NOMO-1 (cell line): ENCODE results near the gene KRTAP6-1.

ENCODE experiments used
- DNase-seq, 2 experiments: peaks; one replicate each; lab custom pipeline; 2025; ENCODE audit not compliant: unreplicated experiment in 2 of 2; lab: John Stamatoyannopoulos, UW

KRTAP6-1 gene

DNA sequence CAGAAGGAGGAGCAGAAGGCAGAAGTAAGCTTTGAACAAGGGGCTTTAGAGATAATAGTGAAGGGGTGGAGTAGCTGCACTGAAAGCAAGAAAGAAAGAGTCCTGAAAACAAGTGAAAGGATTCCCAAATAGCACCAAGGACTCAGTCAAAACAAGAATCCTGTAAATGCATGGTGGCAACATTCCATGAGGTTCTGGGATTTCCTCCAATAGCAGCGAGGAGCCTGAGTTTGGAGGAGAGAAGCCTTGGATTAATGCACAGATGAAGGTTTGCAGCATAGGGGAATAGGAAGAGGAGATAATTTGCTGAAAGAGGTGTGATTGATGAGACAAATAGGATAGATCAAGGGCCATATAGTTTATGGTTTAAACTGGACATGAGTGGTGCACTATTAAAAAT lies 34.4 kb downstream of the KRTAP6-1 start:
- no peak for DNase-seq

DNA sequence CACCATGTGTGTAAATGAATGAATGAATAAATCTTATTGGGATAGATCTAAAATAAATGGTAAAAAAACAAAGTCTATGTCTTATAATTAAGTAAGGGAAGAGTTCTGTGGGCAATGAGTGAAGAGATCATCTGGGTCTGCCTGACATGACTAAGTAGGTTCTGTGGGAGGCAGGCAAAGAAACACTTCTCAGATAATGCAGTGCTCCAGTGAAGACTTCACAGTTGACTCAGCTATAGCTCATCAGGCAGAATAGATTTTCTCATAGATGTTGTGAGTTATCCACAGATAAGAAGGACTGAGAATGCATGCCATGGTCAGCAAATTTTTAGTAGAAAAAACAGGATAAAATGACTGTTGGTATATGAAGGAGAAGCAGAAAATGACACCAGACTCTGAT lies 36.0 kb downstream of the KRTAP6-1 start:
- no peak for DNase-seq

DNA sequence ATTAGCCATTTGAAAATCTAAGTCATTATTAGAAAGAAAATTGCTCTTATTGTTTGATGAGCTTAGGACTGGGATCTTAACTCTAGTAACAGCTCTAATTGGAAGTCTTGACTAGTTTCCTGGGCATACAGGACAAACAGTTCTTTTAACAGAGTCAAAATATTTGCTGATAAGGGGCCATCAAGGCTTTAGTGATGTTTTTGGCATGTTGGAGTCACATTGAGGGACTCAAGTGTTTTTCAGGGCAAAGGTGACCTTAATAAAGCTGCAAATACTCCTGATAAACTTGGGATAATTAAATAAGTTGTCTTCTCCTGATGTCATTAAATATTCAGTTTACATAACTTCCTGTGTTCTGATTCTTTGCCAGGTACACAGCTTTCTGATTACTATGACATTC lies 46.1 kb downstream of the KRTAP6-1 start:
- no peak for DNase-seq

DNA sequence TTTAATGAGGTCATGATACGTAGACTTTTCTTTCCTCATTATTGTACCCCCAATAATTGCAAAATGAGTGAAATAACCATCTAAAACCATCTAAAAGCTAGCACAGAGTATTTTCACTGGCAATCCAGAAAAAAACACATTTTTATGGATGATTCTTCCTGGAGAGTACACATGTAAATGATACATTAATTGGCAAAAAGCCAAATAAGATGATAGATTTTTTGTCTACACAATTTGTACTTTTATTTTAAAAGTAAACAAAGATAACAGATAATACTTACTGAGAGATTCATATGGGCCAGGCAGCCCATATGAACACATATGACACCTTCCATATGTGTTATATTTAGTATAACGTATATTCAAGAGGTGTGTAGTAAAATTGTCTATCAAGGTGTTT lies 50.1 kb downstream of the KRTAP6-1 start:
- DNase-seq = no peak
